Measurements from ENCODE around the gene NSMCE1. TPM values are rescaled to one million over a fixed set of nuclear protein-coding genes. Genes with fewer than 3 reads are reported as not detected.

Gene NSMCE1
- total and polyA plus RNA-seq, 8 donors: 48.6 to 71.7 (median 65.0) TPM

- no peaks in the 10 kb centered on the region for H3K9me3 ChIP-seq
- DNase-seq (peak in 2 of 4 donors; percentile 58 to 68), ATAC-seq (peak; percentile 25)
- peak overlapping the region in 1 of 2 donors; percentile 18 for H3K27ac ChIP-seq
- H3K36me3 ChIP-seq: peaks cover 0 to 68% of the 10 kb centered on the region in 2 donors
- H3K4me3 ChIP-seq: no peak overlapping the region
- H3K27me3 ChIP-seq: no peaks in the 10 kb centered on the region
- intact Hi-C loops (cut with DNase I): no loop called here
- no peak for TF ChIP-seq CTCF (IDR thresholded peaks at IDR 0.05)
- H3K4me1 ChIP-seq: peaks cover 9 to 14% of the 10 kb centered on the region in 2 donors
These were observed 46.0 kb downstream of the NSMCE1 start for GRCh38 chr16:27222249-27223225.

GRCh38 chr16:27221576-27222248, 46.9 kb downstream of the NSMCE1 start:
- H3K4me3 ChIP-seq: no peak overlapping the region
- peaks cover 0 to 69% of the 10 kb centered on the region in 2 donors for H3K36me3 ChIP-seq
- no peaks in the 10 kb centered on the region for H3K9me3 ChIP-seq
- ATAC-seq: no peak
- DNase-seq: no peak
- peaks cover 9 to 14% of the 10 kb centered on the region in 2 donors for H3K4me1 ChIP-seq
- no peak for TF ChIP-seq CTCF (IDR thresholded peaks at IDR 0.05)
- no peaks in the 10 kb centered on the region for H3K27me3 ChIP-seq
- intact Hi-C loops (cut with DNase I): no loop called here
- no peak overlapping the region for H3K27ac ChIP-seq

GRCh38 chr16:27220991-27221390, 47.6 kb downstream of the NSMCE1 start:
- TF ChIP-seq CTCF (IDR thresholded peaks at IDR 0.05): no peak
- Histone ChIP-seq H3K27ac (no peak overlapping the region), H3K36me3 (peaks cover 0 to 69% of the 10 kb centered on the region in 2 donors), H3K4me1 (peaks cover 9 to 14% of the 10 kb centered on the region in 2 donors), H3K27me3 (no peaks in the 10 kb centered on the region), H3K9me3 (no peaks in the 10 kb centered on the region), H3K4me3 (no peak overlapping the region)
- intact Hi-C loops (cut with DNase I): no loop called here
- ATAC-seq (no peak), DNase-seq (no peak)

- Histone ChIP-seq H3K4me3 (no peak overlapping the region), H3K4me1 (peaks cover 9 to 14% of the 10 kb centered on the region in 2 donors), H3K27me3 (no peaks in the 10 kb centered on the region), H3K36me3 (peaks cover 0 to 70% of the 10 kb centered on the region in 2 donors), H3K9me3 (no peaks in the 10 kb centered on the region), H3K27ac (no peak overlapping the region)
- intact Hi-C loops (cut with DNase I): no loop called here
- no peak for ATAC-seq
- no peak for DNase-seq
- no peak for TF ChIP-seq CTCF (IDR thresholded peaks at IDR 0.05)
These were observed 48.0 kb downstream of the NSMCE1 start for GRCh38 chr16:27220527-27220926.

- H3K36me3 ChIP-seq: peaks cover 0 to 70% of the 10 kb centered on the region in 2 donors
- ATAC-seq (no peak), DNase-seq (no peak)
- H3K27ac ChIP-seq: no peak overlapping the region
- H3K27me3 ChIP-seq: no peaks in the 10 kb centered on the region
- no peak overlapping the region for H3K4me3 ChIP-seq
- intact Hi-C loops (cut with DNase I): no loop called here
- H3K4me1 ChIP-seq: peaks cover 9 to 14% of the 10 kb centered on the region in 2 donors
- no peak for TF ChIP-seq CTCF (IDR thresholded peaks at IDR 0.05)
- no peaks in the 10 kb centered on the region for H3K9me3 ChIP-seq
These were observed 48.5 kb downstream of the NSMCE1 start for GRCh38 chr16:27220120-27220519.
